ENCODE data around the gene HRNR. TPM values are rescaled to one million over a fixed set of nuclear protein-coding genes. Genes with fewer than 3 reads are reported as not detected.
A peak's percentile ranks its signal among the peaks of the same experiment; 100 is the strongest.

Gene HRNR
- total and polyA plus RNA-seq, 11 donors, result 0.04 TPM; not detected in 10

- intact Hi-C loops (cut with DNase I), result loop anchor here in 7 of 10 donors (2.0 to 10.0 kb wide), 7 partner anchors 44 to 271 kb away; no protein-coding TSS in a partner anchor
- Histone ChIP-seq H3K4me3 (no peak overlapping the region), H3K9me3 (no peaks in the 10 kb centered on the region), H3K27me3 (peaks cover 0 to 6% (median 0%) of the 10 kb centered on the region in 9 donors), H3K4me1 (peaks cover 0 to 10% (median 0%) of the 10 kb centered on the region in 12 donors), H3K36me3 (no peaks in the 10 kb centered on the region), H3K27ac (no peak overlapping the region)
- ATAC-seq (no peak), DNase-seq (no peak)
- 78 to 84% (median 82%) methylated on average over 5 of the region's 5 CpGs for WGBS, 4 donors
- TF ChIP-seq, protein P1, sequence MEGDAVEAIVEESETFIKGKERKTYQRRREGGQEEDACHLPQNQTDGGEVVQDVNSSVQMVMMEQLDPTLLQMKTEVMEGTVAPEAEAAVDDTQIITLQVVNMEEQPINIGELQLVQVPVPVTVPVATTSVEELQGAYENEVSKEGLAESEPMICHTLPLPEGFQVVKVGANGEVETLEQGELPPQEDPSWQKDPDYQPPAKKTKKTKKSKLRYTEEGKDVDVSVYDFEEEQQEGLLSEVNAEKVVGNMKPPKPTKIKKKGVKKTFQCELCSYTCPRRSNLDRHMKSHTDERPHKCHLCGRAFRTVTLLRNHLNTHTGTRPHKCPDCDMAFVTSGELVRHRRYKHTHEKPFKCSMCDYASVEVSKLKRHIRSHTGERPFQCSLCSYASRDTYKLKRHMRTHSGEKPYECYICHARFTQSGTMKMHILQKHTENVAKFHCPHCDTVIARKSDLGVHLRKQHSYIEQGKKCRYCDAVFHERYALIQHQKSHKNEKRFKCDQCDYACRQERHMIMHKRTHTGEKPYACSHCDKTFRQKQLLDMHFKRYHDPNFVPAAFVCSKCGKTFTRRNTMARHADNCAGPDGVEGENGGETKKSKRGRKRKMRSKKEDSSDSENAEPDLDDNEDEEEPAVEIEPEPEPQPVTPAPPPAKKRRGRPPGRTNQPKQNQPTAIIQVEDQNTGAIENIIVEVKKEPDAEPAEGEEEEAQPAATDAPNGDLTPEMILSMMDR (IDR thresholded peaks at IDR 0.05), result no peak
- no peak for TF ChIP-seq POLR2A (IDR thresholded peaks at IDR 0.05)
These were observed 37.3 kb downstream of the HRNR start for GRCh38 chr1:152186556-152187285.

GRCh38 chr1:152185544-152186391, 38.2 kb downstream of the HRNR start:
- H3K27me3 ChIP-seq, result peaks cover 0 to 6% (median 0%) of the 10 kb centered on the region in 9 donors
- H3K4me3 ChIP-seq, result no peak overlapping the region
- peak in 3 of 5 donors; percentile 15 to 28 (median 27) for DNase-seq
- intact Hi-C loops (cut with DNase I), result loop anchor here (1.0 to 10.0 kb wide), 13 partner anchors 42 to 272 kb away; no protein-coding TSS in a partner anchor
- H3K27ac ChIP-seq, result no peak overlapping the region
- peaks cover 0 to 10% (median 0%) of the 10 kb centered on the region in 12 donors for H3K4me1 ChIP-seq
- H3K36me3 ChIP-seq, result no peaks in the 10 kb centered on the region
- WGBS, 4 donors, result 32 to 37% (median 33%) methylated on average over 8 of the region's 8 CpGs
- TF ChIP-seq, protein P1 (IDR thresholded peaks at IDR 0.05), result peak; percentile 62 to 84 (median 77)
- TF ChIP-seq POLR2A (IDR thresholded peaks at IDR 0.05), result no peak
- peak in 3 of 4 donors; percentile 61 to 75 (median 64) for ATAC-seq
- H3K9me3 ChIP-seq, result no peaks in the 10 kb centered on the region

DNA sequence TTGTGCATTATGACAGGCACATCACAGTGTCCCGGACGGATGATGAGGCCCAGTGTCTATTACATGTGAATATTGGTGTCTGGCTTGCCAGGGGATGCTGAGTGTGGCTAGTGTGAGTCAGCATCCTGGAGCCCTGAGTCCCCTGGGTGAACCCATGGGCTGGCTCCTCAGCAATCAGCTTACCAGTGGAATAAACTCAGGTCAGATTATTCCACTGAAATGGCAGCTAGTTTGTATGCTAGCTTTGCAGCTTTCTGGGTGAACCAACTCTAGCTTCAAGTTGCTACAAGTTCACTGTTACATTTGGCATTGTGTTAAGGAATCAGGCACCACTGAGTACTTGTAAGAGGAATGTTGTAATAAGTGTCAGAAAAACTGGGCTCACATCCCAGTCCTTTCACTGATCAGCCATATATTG, 41.0 kb downstream of the HRNR start:
- 31 to 56% (median 46%) methylated on average over 2 of the region's 2 CpGs for WGBS, 4 donors
- intact Hi-C loops (cut with DNase I), result loop anchor here in 3 of 10 donors (5.0 to 10.0 kb wide), 3 partner anchors 36 to 248 kb away; no protein-coding TSS in a partner anchor
- H3K4me1 ChIP-seq, result no peaks in the 10 kb centered on the region
- H3K9me3 ChIP-seq, result no peaks in the 10 kb centered on the region
- no peak for DNase-seq
- H3K36me3 ChIP-seq, result no peaks in the 10 kb centered on the region
- peaks cover 0 to 6% (median 0%) of the 10 kb centered on the region in 9 donors for H3K27me3 ChIP-seq
- H3K4me3 ChIP-seq, result no peak overlapping the region
- ATAC-seq, result no peak
- TF ChIP-seq POLR2A (IDR thresholded peaks at IDR 0.05), result no peak
- TF ChIP-seq, protein P1 (IDR thresholded peaks at IDR 0.05), result no peak
- no peak overlapping the region for H3K27ac ChIP-seq
